GM18907 (cell line): ENCODE measurements around the gene IGF2BP2.
A peak's percentile ranks its signal among the peaks of the same experiment; 100 is the strongest.
"Not testable (repeated sequence)": the region's sequence is repeated elsewhere in the genome, so short reads cannot be mapped to it uniquely, and the experiment has no call there.

Experiments used
- ATAC-seq: cut with Tn5 transposase; IDR thresholded peaks from one replicate; pipeline ENCODE4 v1.9.1; 2021; ENCODE audit warnings: mild to moderate bottlenecking, moderate library complexity; ENCODE audit not compliant: unreplicated experiment

Gene IGF2BP2

GRCh38 chr3:185838417-185838989, 13.7 kb upstream of the IGF2BP2 start:
- not testable (repeated sequence) for ATAC-seq

- ATAC-seq: no peak
Observed at GRCh38 chr3:185837414-185837813, 12.6 kb upstream of the IGF2BP2 start.

DNA sequence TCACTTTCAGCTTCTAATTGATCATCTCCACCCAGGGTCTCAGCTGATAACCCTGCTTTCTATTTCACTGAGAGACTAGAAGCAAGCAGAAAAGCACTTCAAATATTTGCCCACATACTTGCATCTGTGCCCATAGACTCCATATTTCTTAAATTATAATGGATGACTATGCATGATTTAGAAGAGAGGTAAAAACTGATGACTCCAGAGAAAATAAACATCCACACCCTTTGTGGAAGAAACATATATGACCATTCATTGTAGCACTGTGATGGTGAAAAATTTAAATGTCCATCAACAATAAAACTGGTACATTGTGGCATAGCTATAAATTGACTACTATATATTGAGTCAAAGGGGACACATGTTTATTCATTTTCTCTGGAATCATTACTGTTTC, 7.1 kb upstream of the IGF2BP2 start:
- no peak for ATAC-seq

- ATAC-seq: no peak
Observed at GRCh38 chr3:185831195-185831594, 6.4 kb upstream of the IGF2BP2 start.

- ATAC-seq: no peak
Observed at GRCh38 chr3:185830018-185830797, 5.4 kb upstream of the IGF2BP2 start.

DNA sequence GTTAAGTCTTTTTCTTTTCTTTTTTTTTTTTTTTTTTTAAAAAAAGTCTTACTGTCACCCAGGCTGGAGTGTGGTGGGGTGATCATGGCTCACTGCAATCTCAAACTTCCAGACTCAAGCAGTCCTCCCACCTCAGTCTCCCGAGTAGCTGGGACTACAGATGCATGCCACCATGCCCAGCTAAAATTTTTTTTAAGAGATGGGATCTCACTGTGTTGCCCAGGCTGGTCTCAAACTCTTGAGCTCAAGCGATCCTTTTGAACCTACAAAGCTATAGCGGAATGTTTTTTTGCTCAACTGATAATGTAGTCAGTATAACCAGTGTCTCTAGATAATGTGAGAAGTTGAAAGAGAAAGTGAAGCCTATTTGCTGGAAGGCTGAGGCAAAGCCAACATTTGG, 3.9 kb upstream of the IGF2BP2 start:
- ATAC-seq: no peak

DNA sequence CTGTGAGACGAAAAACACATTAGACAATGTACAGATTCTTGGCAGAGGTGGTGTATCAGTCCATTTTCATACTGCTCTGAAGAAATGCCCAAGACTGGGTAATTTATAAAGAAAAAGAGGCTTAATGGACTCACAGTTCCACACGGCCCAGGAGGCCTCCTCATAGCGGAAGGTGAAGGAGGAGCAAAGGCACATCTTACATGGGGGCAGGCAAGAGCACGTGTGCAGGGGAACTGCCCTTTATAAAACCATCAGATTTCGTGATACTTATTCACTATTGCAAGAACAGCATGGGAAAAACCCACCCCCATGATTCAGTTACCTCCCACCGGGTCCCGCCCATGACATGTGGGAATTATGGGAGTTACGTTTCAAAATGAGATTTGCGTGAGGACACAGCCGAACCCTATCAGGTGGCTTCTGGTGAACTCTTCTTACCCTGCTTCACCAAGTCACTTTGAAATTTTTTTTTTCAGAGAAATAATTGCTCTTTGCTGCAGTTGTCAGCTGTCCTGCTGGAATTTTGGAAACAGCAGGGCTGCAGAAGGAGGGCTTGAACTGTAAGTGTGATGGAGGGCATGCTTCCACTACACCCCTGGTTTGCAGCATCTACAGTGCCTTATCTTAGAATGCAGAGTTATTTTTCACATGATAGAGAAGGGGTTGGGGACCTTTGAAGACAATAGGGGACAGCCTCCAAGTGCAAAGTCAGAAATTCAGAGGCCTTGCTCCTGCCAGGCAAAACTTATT, 2.9 kb upstream of the IGF2BP2 start:
- no peak for ATAC-seq

DNA sequence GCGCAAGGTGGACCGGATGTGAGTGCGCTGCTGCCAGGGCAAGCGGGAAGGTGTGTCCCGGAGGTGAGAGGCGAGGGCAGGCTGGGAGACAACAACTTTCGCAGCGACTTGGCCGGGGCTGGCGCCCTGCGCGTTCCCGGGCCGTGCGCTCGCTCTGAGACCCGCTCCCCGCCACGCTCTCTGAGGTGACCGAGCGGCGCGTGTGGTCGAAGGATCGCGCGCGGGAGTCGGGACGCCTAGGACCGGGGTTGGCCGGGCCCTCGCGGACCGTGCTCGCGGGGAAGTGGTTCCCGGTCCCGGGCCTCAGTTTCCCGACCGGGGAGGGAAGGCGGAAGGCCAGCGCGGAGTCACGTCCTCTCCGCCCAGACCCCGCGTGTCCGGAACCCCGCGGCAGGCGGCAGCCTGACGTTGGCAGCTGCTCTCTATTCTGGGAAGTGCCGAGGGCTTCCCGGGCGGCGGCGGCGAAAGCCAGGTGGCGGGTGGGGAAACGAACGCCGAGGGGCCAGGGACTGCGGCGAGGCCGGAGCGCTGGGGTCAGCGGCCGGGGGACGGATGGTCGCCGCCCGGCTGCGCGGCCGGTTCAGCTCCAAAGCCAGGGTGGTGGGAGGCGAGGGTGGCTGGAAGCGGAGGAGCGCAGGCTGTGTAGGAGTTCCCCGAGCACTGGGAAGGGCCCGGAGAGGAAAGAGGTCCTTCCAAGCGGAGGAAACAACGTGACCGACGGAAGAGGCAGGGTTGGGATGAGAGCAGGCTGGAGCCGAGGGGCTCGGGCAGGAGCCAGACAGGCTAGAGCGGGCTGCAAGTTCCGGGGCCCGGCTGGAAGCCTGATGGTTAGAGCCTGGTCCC, 1.0 kb upstream of the IGF2BP2 start:
- ATAC-seq: peak; percentile 41

DNA sequence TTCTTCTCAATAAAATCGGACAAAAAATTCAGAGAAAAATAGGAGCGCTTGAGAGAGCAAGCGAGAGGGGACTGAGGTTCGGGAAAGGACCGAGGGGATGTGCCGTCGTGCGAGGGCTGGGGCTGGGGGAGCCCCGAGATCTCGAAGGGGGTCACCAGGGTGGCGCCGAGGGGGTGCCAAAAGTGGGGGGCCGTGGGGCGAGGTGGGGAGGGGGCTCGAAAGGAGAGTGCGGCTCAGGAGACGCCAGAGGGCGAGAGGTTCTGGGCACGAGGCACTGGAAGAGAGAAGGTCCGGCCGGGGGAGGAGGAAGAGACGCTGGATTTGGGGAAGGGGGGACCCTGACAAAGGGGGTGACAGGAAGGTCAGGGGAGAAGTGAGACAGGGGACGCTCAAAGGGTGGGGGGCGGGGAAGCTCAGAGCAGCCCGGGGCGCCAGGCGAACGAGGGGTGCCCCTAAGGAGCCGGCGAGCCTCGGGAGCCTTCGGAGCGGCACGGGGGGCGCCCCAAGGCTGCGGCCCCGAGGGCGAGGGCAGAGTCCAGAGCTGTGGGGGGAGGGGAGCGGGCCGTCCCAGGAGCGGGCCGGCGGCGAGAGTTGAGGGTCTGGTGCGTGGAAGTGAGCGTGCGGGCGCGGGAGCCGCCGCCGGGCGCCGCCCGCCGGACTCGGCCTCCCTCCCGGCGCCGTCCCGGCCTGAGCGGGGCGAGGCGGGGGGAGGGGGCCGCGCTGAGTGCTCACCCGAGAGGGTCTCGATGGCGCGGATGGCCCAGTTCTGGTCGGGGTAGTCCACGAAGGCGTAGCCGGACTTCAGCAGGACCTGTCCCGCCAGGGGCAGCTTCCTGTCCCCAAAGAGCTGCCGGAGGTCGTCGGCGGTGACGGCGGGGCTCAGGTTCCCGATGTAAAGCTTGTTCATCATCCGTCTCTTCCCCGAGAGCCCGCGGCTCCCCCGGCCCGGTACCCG, 514 bp downstream of the IGF2BP2 start:
- peak; percentile 16 for ATAC-seq

- ATAC-seq: no peak
Observed at GRCh38 chr3:185823078-185824044, 1.5 kb downstream of the IGF2BP2 start.

DNA sequence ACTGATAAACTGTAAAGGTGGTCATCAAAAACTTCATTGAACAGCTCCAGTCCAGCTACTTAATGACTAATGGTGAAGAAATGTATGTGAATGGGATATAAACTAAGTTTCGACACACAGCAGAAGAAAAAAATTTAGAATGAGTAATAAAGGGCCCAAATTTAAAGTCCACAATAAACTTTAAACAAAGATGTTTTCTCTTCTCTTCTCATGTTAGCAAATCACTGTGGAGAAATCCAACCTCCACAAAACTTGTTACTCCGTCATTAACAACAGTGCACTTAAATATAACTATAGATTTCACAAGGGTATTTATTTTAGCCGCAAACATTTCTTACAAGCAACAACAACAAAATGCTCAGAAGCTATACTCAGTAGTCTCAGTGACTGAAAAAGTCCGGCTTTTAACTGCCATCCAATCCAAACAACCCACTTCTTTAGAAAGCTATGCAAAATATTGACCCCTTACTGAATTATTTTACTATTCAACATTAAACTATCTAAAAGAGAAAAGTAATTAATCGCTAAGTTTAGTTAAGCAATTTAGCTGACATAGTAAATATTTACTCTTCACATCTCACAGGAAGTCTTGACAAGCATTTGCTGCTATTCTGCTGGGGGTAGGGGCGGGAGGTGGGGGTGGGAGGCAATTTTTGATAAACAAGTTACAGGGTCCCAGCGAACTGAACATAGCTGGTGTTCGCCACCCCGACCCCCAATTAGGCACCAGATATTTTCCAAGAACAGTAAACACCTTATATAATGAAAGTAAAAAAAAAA, 2.4 kb downstream of the IGF2BP2 start:
- no peak for ATAC-seq

- ATAC-seq: no peak
Observed at GRCh38 chr3:185820973-185821758, 3.7 kb downstream of the IGF2BP2 start.

DNA sequence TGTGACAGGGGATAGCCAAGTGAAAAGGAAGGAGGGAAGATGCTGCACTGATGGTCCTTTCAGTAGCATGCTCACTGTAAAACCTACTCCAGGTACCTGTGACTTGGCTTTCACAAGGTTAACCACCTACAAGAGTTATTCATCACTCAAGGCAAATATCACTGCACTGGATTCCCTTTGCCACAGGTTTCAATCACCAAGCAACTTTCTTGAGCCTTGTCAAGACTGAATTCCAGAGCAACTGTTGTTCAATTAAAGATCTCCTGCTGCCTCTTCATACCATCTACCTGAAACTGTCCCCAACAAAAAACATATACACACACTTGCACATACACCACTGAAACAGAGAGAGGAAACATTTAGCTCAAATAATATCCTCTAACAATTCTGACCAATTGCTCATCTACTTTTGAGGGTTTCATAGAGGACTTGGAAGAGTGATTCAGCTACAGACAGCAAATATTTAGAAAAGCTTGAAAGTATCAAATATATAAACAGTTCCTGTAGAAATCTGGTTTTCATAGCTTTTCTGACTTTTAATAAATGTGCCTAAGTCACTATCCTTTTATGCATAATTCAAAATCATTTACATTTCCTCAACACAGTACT, 6.5 kb downstream of the IGF2BP2 start:
- no peak for ATAC-seq

GRCh38 chr3:185815391-185816282, 9.2 kb downstream of the IGF2BP2 start:
- no peak for ATAC-seq

DNA sequence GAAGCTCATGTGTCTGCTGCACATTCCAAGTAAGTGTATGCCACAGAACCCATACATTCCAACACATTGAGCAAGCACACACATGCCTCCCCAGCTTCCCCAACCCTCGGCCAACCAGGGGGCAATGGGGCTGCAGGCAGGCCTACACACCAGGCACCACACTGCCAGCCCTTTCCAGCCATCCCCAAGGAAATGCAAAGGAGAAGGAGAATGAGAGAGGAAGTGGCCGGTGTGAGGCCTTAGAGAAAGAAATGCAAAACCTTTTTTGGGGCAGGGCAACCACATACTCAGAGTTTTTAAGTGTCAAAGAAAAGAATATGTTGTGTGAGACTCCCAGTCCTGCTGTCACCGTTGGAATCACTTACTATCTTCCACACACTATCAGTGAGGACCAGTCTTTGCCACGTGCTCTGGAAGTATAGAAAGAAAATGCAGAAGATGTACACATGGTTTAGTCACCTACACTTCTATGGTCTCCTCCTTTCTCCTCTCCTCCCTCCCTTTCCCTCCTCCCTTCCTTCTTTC, 11.1 kb downstream of the IGF2BP2 start:
- no peak for ATAC-seq

- ATAC-seq: no peak
Observed at GRCh38 chr3:185813205-185813604, 11.6 kb downstream of the IGF2BP2 start.
